ENCODE data around the gene ATXN7.

- TF ChIP-seq CTCF (conservative IDR thresholded peaks at IDR 0.05; ENCODE audit: low read depth, low read length) = no peak
- TF ChIP-seq RFX5 (IDR thresholded peaks at IDR 0.05; ENCODE audit: low read depth, low read length) = no peak
- TF ChIP-seq MXI1 (IDR thresholded peaks at IDR 0.05; ENCODE audit: borderline replicate concordance, low read depth, low read length) = no peak
These were observed 12.4 kb upstream of the ATXN7 start for GRCh38 chr3:63851287-63851686.
